Left hindlimb (tissue), 1 donor: ENCODE data around the gene CELF2.
"Not testable (repeated sequence)": the region's sequence is repeated elsewhere in the genome, so short reads cannot be mapped to it uniquely, and the experiment has no call there.

Experiments
- DNase-seq: peaks from one replicate; pipeline ENCODE4 v3.0.0-alpha.2; 2018

The CELF2 gene

DNA sequence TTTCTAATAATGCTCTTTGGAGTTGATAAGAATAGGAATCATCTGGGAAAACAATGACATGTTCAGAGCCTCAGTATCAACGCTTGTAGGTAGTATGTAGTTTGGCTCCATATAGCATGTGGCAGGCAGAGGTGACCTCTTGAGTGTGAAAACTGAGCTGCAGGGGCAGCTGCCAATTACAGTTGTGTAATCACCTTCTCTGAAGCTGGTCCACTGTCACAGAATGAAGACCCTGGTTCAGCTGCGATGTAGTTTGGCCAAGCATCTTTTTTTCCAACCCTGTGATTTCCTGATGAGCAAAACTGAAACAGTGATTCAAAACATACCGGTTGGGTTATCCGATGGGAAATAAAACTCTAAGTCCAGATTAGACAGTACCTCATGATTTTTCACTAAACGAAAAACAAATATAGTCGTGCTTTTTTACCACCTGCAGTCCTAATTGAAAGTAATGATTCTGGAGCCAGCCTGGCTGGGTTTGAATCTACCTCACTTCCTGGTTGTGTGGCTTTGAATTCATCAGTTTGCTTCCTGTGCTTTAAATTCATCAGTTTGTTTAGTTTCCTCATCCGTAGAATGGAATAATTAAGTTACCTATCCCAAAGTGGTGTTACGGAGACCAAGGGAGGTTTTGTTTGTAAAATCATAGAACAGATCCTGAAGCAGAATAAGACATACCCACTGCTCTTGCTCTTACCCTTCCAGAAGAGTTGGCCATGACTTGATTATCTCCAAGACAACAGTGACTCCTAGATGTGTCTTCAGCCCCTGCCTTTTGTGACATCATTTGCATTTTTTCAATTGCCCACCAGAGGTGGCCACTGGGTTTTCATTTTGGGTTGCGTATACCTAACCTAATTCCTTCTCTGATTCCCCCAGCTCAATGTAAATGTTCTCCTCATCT, 87.4 kb downstream of the CELF2 start:
- DNase-seq: no peak

DNA sequence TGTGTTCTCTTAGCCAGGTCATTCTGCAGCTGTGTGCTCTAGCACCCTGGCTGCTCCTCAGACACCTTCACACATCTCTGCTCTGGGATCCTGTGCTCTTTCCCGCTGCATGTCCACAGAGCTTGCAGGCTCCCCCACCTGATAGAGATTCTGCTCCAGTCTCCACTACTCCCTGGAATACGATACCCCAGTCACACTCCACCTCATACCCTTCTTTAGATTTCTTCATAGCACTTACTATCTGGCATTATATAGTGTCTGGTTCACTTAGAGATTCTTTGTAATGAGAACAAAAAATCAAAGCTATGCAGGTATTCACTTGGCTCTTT, 88.0 kb downstream of the CELF2 start:
- DNase-seq: no peak

DNA sequence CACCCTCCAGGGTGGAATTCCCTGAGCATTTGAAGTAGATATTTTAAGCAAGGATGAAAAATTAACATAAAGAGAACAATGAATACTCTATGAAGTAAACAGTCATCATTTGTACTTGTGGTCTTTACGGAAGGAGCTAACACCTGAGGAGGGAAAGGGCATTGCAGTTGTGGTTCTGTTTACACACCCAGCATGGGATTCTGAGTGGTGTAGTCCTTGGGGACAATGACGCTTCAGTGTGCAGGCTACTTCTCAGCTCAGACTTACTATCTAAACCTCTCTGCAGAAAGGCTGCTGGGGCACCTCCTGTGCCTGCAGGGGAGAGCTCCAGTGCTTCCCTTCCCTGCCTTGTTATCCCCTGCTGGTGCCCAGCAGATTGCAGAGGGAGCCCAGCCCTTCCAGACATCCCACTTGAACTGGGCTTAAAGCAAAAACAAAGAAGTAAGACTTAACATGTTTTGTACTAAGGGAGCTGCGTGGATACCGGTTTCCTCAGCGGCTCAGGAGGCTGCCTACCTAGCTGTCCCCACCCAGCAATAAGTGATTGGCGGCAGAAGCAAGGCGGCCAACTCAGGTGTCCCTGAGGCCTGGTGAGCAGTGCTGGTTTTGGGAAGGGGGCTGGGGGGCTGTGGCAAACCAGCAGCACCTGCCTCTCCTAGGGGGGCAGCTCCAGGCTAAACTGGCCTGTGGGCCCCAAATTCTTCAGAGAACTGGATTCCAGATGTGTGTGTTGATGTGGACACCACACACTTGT, 89.1 kb downstream of the CELF2 start:
- DNase-seq: no peak

DNA sequence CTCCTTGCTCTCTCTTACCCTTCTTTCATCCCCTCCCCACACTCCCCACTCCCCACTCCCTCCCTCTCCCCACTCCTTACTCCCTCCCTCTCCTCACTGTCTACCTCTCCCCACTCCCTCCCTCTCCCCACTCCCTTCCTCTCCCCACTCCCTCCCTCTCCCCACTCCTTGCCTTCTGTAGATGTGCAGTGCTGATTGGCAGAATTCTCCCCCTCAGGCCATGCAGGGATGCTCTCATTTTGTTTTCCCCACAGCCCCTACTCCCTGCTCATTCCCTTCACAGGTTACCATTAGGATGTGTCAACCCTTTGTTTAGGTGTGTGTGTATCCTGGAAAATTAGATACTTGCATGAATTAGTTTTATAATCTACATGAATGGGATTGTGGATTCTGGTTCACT, 90.3 kb downstream of the CELF2 start:
- no peak for DNase-seq

DNA sequence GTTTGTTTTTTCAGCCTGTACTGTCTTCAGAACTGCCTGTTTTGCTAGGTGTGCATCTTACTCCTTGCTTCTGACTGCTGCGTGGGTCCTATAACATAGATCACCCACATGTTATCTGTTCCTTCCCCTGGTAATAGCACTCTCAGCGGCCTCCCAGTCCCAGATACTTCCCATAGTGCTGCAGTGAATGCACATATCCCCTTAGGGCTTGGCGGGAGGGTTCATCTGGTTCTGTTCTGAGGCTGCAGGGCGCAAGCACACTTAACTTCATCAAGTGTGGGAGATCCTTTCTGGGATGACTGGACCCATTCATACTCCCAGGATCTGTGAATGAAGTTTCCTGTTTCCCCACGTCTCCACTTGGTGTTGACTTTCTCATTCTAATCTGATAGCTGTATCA, 90.7 kb downstream of the CELF2 start:
- no peak for DNase-seq

DNA sequence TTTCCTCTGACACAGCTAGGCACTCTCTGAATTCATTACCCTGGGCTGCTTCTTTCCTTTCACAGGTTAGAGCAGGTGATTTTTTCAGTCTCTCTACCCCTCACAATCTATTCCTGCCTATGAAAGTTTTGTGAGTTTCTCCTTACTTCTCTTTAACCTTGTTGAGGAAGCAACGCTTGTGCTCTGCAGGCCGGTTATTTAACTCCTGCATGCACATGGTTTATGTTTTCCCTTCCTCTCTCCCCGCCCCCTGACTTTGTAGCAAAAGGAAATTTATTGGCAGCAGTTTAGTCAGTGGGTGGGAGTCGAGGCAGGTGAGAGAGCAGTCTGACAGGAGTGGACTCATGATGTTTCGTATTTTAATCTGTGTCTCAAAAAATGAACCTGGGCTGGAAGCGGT, 91.9 kb downstream of the CELF2 start:
- no peak for DNase-seq

DNA sequence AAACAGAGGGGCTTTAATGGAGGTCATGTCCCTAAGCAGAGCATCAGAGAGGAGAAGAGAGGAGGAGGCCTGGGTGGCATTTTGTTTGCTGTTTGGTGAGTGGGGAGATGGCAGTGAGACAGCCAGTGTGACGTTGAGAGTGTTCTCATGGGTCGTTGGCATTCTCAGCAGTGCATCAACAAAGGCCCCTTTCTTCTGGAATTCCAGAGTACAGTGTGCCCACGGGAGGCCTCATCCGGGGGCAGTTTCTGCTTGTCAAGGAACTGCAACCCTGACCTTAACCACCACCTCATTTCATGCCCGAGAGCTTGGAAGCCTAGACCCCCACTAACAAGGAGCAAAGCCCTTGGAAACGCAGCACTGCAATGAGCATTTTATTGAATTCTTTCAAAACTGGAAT, 92.9 kb downstream of the CELF2 start:
- DNase-seq: no peak

DNA sequence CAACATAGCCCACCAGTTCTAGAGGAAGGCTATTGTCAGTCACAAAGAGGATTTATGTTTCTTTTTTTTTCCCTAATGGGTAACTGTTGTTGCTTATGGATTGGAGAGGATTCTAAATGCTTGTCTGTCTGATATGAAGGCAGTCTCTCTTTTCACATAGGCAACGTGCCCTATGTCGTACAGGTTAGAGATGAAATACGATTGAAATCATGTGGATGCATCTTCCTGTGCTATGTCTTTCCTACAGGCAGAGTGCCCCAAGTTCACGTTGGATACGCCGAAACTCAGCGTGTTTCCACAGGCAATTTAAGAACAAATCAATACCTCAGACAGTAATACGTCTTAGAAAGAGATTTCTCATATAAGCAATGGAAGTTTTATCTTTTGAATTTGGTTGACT, 93.8 kb downstream of the CELF2 start:
- DNase-seq: no peak

DNA sequence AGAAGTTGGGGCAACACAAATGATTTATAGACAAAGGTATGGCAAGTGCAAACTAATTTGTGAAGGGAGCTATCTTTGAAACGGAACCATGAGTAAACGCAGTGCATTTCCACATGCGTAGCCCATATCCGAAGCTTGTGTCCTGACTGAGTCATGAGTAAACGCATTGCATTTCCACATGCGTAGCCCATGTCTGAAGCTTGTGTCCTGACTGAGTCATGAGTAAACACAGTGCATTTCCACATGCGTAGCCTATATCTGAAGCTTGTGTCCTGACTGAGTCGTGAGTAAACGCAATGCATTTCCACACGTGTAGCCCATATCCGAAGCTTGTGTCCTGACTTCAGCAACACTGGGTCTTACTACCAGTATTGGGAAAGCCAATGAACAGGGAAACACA, 95.0 kb downstream of the CELF2 start:
- no peak for DNase-seq

DNA sequence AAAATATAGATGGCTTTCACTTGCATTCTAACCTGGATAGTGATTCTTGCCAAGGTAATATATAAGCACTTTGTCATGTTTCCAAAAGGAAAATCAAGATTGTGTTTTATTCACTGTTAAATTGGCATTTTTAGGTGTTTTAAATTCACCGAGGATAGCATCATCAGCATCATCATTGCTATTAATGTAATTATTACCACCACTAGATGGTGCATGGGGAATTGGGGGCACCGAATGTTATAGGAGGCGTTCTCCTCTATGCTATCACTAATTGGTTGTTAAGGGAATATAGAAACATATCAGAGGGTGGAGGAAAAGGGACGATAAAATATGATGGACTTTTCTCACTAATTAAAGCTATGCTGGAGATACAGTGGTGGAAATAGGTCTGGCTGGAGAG, 95.5 kb downstream of the CELF2 start:
- no peak for DNase-seq

DNA sequence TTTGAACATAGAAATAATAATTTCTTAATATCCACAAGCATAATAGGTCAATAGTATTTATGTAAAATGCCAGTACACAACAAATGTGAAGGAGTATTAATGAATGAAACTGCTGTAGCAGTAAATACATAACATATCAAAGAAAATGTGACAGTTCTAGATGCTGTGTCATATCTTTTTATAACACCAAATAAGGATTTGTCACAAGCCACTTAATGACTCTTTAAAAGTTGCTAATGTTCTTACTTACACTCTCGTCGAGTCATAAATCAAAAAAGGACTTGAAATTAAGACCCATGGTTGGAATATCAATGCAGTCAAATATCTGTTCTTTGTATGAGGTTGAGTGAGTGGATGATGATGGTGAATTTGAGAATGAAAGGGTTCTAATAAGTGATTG, 96.6 kb downstream of the CELF2 start:
- no peak for DNase-seq

DNA sequence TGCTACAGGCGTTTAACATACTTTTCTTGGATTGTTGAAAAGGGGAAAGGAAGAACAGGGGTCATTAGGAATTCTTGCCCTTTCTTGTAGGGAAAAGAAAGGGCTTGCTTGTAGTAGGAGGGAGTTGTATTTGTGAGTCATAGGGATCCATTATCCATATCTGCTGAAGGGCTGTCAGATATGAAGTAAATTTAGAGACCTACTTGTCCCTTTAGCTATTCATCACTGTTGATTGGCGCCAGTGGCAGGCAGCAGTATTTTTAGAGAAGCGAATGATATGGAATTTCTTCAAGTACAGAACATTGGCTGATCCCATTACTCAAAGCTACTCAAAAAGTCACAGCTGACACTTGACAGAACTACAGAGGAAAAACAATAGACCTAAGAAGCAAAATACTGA, 97.7 kb downstream of the CELF2 start:
- no peak for DNase-seq

DNA sequence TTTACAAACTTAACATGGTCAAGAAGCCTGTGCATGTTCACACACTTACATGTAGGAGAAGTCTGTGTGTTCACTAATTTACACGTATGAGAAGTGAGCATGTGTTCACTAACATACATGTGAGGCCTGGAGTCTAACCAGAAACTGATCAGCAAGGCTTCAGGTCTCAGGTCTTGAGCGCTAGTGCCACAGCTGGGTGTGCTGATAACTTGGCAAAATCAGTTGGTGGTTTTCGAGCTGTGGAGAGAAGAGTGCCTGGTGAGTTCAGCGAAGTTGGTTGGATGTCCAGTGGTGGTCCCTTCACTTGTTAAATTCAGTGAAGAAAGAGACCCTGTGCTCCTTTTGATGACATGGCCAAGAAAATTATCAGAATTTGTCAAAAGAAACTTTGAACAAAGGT, 98.7 kb downstream of the CELF2 start:
- DNase-seq: no peak

DNA sequence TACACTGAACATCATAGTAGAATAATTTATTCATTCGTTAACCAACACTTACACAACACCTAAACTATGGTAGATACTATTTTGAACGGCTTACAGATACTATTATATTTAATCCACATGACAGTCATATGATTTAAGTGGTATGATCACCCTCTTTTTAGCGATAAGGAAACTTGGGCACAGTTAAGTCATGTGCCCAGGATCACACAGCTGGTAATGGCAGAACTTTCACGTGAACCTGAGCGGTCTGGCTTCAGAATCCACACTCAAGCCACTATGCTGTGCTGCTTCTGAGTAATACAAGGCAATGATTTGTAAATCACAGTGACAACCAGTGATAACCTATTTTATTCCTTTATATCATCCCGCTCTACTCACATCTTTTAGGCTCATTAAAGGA, 99.1 kb downstream of the CELF2 start:
- DNase-seq: no peak

DNA sequence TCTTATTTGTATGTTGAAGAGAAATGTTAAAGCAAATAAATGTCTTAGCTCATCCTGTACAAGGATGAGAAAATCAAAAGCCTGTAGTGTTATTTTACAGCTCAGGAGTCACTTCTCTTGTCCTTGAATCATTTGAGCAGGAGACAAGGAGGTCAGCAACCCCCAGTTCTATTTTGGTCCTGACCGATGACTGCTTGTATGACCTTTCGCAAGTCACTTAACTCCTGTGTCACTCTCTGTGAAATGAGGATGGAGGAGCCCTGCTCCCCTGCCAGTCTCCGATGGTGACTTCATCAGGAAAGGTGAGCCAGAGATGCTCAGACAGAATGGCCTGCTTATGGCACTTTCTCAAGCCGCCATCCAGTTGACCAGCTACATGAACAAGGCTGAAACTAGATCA, 101.0 kb downstream of the CELF2 start:
- DNase-seq: no peak

DNA sequence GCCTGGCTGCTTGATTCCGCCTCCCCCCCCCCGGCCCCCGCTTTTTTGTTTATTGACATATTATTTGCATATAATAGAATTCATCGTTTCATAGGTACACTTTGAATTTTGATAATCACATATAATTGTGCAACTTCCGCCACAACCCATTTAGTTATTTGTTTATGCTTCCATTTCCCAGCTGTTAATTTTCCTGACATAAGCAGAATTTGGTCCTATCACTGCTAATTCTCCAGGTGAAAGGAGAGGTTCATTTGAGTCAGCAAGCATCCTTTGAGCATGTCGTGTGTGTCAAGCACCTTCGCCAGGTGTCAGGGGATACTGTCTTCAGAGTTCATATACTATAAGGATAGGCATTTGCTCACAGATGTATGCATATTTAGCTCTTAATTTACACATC, 102.2 kb downstream of the CELF2 start:
- no peak for DNase-seq

DNA sequence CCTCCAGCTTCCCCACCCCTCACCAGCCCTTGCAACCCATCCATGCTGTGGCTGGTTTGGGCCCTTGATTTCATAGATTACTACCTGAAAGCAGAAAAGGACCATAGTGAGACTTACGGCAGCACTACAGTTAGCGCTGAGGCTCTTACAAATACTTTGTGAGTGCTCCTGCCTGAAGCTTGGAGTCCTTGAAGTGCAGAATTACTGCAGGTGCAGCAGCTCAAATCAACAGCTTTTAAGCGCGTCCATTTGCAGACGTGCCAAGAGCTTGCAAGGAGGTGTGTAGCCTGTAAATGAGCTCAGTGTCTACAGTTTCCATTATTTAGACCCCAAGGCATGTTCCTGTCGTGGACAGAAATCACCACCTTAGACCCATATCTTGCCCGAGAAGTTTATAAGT, 103.0 kb downstream of the CELF2 start:
- DNase-seq: no peak

DNA sequence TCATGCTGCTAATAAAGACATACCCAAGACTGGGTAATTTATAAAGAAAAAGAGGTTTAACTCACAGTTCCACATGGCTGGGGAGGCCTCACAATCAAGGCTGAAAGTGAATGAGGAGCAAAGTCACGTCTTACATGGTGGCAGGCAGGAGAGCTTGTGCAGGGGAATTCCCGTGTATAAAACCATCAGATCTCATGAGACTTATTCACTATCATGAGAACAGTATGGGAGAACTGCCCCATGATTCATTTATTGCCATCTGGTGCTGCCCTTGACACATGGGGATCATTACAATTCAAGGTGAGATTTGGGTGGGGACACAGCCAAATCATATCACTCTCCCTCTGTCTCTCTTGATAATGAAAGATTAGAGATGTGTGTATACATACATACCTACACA, 106.2 kb downstream of the CELF2 start:
- DNase-seq: not testable (repeated sequence)

DNA sequence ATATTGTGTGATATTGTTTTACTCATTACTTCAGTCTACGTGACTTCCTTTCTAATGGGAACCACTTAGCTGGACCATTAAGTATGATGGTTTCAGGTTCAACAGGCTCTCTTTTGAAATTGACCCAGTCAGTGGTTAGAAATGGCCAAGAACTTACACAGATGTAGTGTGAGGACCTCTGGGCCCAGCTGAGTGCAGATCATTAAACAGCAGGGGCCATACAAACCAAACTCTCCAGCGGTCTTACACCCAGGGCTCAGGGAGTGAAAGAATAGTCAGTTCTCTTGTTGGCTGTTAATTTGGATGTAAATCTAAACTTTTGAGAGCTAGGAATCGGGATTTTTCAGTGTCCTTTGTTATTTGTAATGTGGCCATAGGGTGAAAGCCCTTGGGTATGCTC, 107.3 kb downstream of the CELF2 start:
- no peak for DNase-seq

DNA sequence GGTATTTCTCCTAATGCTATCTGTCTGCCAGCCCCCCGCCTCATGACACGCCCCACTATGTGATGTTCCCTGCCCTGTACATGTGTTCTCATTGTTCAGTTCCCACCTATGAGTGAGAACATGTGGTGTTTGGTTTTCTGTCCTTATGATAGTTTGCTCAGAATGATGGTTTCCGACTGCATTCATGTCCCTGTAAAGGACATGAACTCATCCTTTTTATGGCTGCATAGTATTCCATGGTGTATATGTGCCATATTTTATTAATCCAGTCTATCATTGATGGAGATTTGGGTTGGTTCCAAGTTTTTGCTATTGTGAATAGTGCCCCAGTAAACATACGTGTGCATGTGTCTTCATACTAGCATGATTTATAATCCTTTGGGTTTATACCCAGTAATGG, 109.3 kb downstream of the CELF2 start:
- DNase-seq: not testable (repeated sequence)

DNA sequence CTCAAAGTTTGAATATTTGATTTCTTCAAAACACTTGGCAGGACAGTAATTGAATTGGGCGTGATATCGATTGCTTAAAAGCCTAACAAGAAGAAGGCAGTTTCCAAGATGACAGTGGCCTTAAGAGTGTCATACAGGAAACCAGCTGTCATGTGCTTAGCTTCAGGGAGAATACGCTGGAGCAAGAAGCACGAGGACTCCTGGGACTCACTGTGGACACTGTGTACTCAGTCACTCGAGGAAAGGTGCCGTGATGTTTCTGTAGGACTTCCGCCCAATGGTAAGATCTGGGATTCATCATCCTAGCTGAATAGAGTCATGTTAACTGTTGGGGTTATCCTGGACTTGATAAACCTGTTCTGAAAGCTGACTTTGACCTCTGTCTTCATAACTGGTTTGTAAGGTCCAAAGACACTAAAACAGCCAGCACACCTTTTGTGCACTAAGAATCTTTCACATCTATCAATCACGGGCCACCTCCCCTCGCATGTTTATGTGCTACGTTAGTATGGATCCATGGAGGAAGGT, 113.5 kb downstream of the CELF2 start:
- DNase-seq: no peak

DNA sequence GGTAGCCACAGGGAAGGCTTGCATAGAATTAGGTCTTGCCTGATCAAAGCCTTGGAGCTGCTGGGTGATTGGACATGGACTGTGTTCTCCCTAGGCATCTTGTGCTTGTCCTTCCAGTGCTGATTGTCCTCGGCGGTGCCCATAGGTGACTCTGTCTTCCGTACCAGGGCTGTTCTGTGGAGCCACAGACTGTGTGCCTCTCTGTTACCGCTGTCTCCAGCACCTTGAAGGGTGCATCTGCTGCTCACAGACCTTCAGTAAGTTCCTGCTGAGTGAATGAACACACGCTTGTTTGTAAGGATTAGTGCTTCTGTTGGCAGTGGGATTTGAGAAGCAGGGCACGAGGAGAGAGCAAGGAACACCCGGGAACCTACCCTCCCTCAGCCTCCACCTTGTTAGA, 116.7 kb downstream of the CELF2 start:
- no peak for DNase-seq

DNA sequence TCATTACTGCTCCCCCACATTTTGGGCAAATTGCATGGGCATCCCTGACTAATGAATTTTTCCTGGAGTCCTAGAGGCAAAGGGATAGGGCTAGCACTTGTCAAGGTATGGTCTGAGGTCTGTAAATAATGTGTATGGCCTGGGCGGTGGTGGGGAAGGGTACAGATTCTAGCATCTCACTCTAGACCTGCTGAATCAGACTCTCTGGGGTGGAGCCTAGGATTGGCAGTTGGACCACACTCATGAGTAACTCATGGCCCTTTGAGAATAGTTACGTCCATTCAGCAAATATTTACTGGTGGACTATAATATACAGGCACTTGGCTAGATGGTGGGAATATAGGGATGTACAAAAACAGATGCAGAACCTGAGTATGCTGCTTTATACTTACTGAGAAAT, 118.0 kb downstream of the CELF2 start:
- no peak for DNase-seq

DNA sequence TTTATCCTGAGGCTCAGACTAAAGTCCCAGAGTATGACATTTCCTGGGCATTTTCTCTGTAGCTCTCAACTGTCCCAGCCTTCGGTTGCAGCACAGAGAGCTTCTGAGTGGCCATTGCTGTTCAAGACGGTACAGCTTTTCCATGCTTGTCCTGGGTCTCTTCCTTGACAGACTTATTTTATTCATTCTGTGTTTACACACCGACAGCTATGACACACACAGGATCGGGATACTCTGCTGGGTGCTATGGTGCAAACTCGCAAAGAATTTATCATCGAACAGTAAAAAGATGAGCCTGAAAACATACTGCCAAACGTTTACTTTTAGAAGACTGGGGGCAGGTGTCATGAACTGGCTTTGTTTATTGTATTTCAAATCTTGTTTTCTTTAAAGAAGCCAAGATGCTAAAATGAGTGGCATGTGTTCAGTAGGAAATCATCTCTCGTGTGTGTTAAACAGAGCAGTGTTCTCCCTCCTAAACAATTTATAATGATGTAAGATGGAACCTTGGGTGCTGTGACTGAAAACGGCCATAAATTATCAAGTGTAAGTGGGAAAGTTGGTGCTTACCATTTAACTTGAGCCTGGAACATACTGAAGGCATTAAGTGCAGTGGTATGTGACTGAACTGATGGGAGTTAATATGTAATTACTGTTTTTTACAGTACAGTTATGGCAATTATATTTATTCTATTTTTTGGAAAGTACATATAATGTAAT, 120.8 kb downstream of the CELF2 start:
- DNase-seq: no peak
